Liver (tissue), 9 donors: ENCODE measurements around the gene STRN. TPM values are rescaled to one million over a fixed set of nuclear protein-coding genes. Genes with fewer than 3 reads are reported as not detected.

Experiments
- DNase-seq: peaks from one replicate; pipeline ENCODE4 v3.0.0-alpha.2; 2017; ENCODE audit warnings: low spot score
- H3K27ac ChIP-seq, 2 donors: one replicate each; pipeline ENCODE4 v1.7.0; 2013; ENCODE audit warnings: inconsistent platforms in 2 of 2, low read length in 2 of 2, control low read depth in 1 of 2, low read depth in 1 of 2, mild to moderate bottlenecking in 1 of 2
- H3K27me3 ChIP-seq, 4 donors: one replicate each; pipeline versions ENCODE4 v1.6.1 to v1.7.0; 2013; ENCODE audit warnings: low read length in 3 of 4, inconsistent platforms in 1 of 4, mild to moderate bottlenecking in 1 of 4, moderate library complexity in 1 of 4; ENCODE audit not compliant: control insufficient read depth in 4 of 4, insufficient read depth in 4 of 4
- H3K36me3 ChIP-seq, 4 donors: one replicate each; pipeline versions ENCODE4 v1.6.1 to v1.7.0; 2013; ENCODE audit warnings: low read length in 3 of 4, mild to moderate bottlenecking in 3 of 4, low read depth in 1 of 4, moderate library complexity in 1 of 4; ENCODE audit not compliant: control insufficient read depth in 4 of 4, insufficient read depth in 3 of 4
- H3K4me1 ChIP-seq, 4 donors: one replicate each; pipeline versions ENCODE4 v1.6.1 to v1.7.0; 2013; ENCODE audit warnings: low read length in 3 of 4, mild to moderate bottlenecking in 3 of 4, moderate library complexity in 1 of 4; ENCODE audit not compliant: control insufficient read depth in 4 of 4, insufficient read depth in 4 of 4
- H3K4me3 ChIP-seq, 3 donors: one replicate each; pipeline versions ENCODE4 v1.6.1 to v1.7.0; 2013; ENCODE audit warnings: low read length in 3 of 3, control low read depth in 1 of 3, low read depth in 1 of 3, mild to moderate bottlenecking in 1 of 3
- H3K9ac ChIP-seq, 2 donors: one replicate each; pipeline ENCODE4 v1.7.0; 2013; ENCODE audit warnings: low read length in 2 of 2, mild to moderate bottlenecking in 2 of 2, moderate library complexity in 2 of 2, control low read depth in 1 of 2, low read depth in 1 of 2
- H3K9me3 ChIP-seq, 4 donors: one replicate each; pipeline versions ENCODE4 v1.6.1 to v1.7.0; 2013; ENCODE audit warnings: low read length in 3 of 4; ENCODE audit not compliant: control insufficient read depth in 4 of 4
- ATF3 ChIP-seq: IDR thresholded peaks from 2 replicates; pipeline ENCODE4 v1.6.1; 2016; ENCODE audit warnings: antibody characterized with exemption
- EGR1 ChIP-seq, 2 donors: IDR thresholded peaks; 2 replicates each; pipeline ENCODE4 v1.6.1; 2016 to 2018; ENCODE audit warnings: antibody characterized with exemption in 2 of 2, low read depth in 2 of 2
- FOXA1 ChIP-seq: IDR thresholded peaks from 2 replicates; pipeline ENCODE4 v1.6.1; 2016; ENCODE audit warnings: antibody characterized with exemption
- FOXA2 ChIP-seq: IDR thresholded peaks from 2 replicates; pipeline ENCODE4 v1.6.1; 2016; ENCODE audit warnings: antibody characterized with exemption
- GABPA ChIP-seq, 2 donors: IDR thresholded peaks in 1 of 2; conservative IDR thresholded peaks in 1 of 2; 2 replicates each; pipeline ENCODE4 v1.6.1; 2016; ENCODE audit warnings: antibody characterized with exemption in 2 of 2, mild to moderate bottlenecking in 1 of 2, moderate library complexity in 1 of 2
- HNF4A ChIP-seq, 2 donors: conservative IDR thresholded peaks; 2 replicates each; pipeline ENCODE4 v1.6.1; 2016; ENCODE audit warnings: antibody characterized with exemption in 2 of 2, mild to moderate bottlenecking in 2 of 2
- HNF4G ChIP-seq: IDR thresholded peaks from 2 replicates; pipeline ENCODE4 v1.6.1; 2016; ENCODE audit warnings: antibody characterized with exemption
- JUND ChIP-seq, 2 donors: IDR thresholded peaks; 2 replicates each; pipeline ENCODE4 v1.6.1; 2016; ENCODE audit warnings: antibody characterized with exemption in 2 of 2
- NR2F2 ChIP-seq: IDR thresholded peaks from 2 replicates; pipeline ENCODE4 v1.6.1; 2016; ENCODE audit warnings: antibody characterized with exemption
- RAD21 ChIP-seq, 2 donors: IDR thresholded peaks; 2 replicates each; pipeline ENCODE4 v1.6.1; 2016; ENCODE audit warnings: antibody characterized with exemption in 2 of 2, mild to moderate bottlenecking in 2 of 2
- REST ChIP-seq: IDR thresholded peaks from 2 replicates; pipeline ENCODE4 v1.6.1; 2016; ENCODE audit warnings: antibody characterized with exemption, mild to moderate bottlenecking
- RXRA ChIP-seq, 2 donors: IDR thresholded peaks; 2 replicates each; pipeline ENCODE4 v1.6.1; 2017 to 2018; ENCODE audit warnings: antibody characterized with exemption in 2 of 2, mild to moderate bottlenecking in 1 of 2
- SP1 ChIP-seq: IDR thresholded peaks from 2 replicates; pipeline ENCODE4 v1.6.1; 2018; ENCODE audit warnings: antibody characterized with exemption, mild to moderate bottlenecking
- TAF1 ChIP-seq: conservative IDR thresholded peaks from 2 replicates; pipeline ENCODE4 v1.6.1; 2016; ENCODE audit warnings: antibody characterized with exemption, mild to moderate bottlenecking
- YY1 ChIP-seq: IDR thresholded peaks from 2 replicates; pipeline ENCODE4 v1.6.1; 2016; ENCODE audit warnings: antibody characterized with exemption, mild to moderate bottlenecking
- WGBS: extraction: QIAGEN DNeasy Blood & Tissue Kit; methylation state at CpG from one replicate; pipeline ENCODE4 v1.1.7; 2013; 5-methylcytosine and 5-hydroxymethylcytosine counted together
- polyA plus RNA-seq, 2 donors: library from polyadenylated mRNA; stranded (reverse) in 1 of 2; unstranded in 1 of 2; fragments of 200-250 nt in 1 of 2; fragments of >200 nt in 1 of 2; fragmentation: Nextera tagmentation in 1 of 2; extraction: Ambion mirVana in 1 of 2; gene quantifications; one replicate each; pipeline versions ENCODE4 v1.2.1 to v1.2.3, GENCODE V29; 2013 to 2015
- total RNA-seq, 2 donors: library from RNA; depleted of rRNA; stranded (reverse); fragments of >200 nt; gene quantifications; one replicate each; pipeline ENCODE4 v1.2.3, GENCODE V29; 2014
- TF ChIP-seq, protein P1 (sequence below): IDR thresholded peaks from 2 replicates; pipeline ENCODE4 v1.6.1; 2016; ENCODE audit warnings: antibody characterized with exemption
- TF ChIP-seq, protein P2 (sequence below): IDR thresholded peaks from 2 replicates; pipeline ENCODE4 v1.6.1; 2016; ENCODE audit warnings: antibody characterized with exemption
- TF ChIP-seq, protein P3 (sequence below): fragments of 150-350 bp; IDR thresholded peaks from 2 replicates; pipeline ENCODE4 v1.5.1; 2017; ENCODE audit warnings: improper control_type of control experiment, low read depth, low read length; ENCODE audit not compliant: missing input control
- donor health status: healthy.
- donor health status: healthy.
- donor health status: healthy.
- donor health status: healthy.
- donor health status: healthy.

STRN gene
- total and polyA plus RNA-seq, 4 donors = 2.5 to 11.9 (median 5.6) TPM

GRCh38 chr2:36855429-36855828 lies 110.9 kb downstream of the STRN start (continued):
- TF ChIP-seq REST = no peak
- TF ChIP-seq GABPA (IDR thresholded peaks at IDR 0.05 in 1 of 2, conservative IDR thresholded peaks at IDR 0.05 in 1 of 2) = no peak
- TF ChIP-seq ATF3 = no peak

GRCh38 chr2:36854241-36854640 lies 112.1 kb downstream of the STRN start:
- DNase-seq = no peak
- Histone ChIP-seq H3K27ac (no peak overlapping the region), H3K9me3 (no peaks in the 10 kb centered on the region), H3K27me3 (no peaks in the 10 kb centered on the region), H3K4me1 (peaks cover 0 to 14% (median 9%) of the 10 kb centered on the region in 4 donors), H3K4me3 (no peak overlapping the region), H3K9ac (no peak overlapping the region), H3K36me3 (peaks cover 0 to 14% (median 10%) of the 10 kb centered on the region in 4 donors)
- no peak for TF ChIP-seq NR2F2
- TF ChIP-seq TAF1 = no peak
- TF ChIP-seq REST = no peak
- TF ChIP-seq, protein P1, sequence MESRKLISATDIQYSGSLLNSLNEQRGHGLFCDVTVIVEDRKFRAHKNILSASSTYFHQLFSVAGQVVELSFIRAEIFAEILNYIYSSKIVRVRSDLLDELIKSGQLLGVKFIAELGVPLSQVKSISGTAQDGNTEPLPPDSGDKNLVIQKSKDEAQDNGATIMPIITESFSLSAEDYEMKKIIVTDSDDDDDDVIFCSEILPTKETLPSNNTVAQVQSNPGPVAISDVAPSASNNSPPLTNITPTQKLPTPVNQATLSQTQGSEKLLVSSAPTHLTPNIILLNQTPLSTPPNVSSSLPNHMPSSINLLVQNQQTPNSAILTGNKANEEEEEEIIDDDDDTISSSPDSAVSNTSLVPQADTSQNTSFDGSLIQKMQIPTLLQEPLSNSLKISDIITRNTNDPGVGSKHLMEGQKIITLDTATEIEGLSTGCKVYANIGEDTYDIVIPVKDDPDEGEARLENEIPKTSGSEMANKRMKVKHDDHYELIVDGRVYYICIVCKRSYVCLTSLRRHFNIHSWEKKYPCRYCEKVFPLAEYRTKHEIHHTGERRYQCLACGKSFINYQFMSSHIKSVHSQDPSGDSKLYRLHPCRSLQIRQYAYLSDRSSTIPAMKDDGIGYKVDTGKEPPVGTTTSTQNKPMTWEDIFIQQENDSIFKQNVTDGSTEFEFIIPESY = no peak
- TF ChIP-seq SP1 = no peak
- no peak for TF ChIP-seq RAD21 (IDR thresholded peaks at IDR 0.05)
- no peak for TF ChIP-seq FOXA2
- no peak for TF ChIP-seq FOXA1
- no peak for TF ChIP-seq ATF3
- no peak for TF ChIP-seq GABPA (IDR thresholded peaks at IDR 0.05 in 1 of 2, conservative IDR thresholded peaks at IDR 0.05 in 1 of 2)
- no peak for TF ChIP-seq EGR1 (IDR thresholded peaks at IDR 0.05; ENCODE audit: low read depth in 2 of 2)
- TF ChIP-seq RXRA (IDR thresholded peaks at IDR 0.05) = no peak
- no peak for TF ChIP-seq YY1
- no peak for TF ChIP-seq HNF4A (conservative IDR thresholded peaks at IDR 0.05)
- TF ChIP-seq, protein P2, sequence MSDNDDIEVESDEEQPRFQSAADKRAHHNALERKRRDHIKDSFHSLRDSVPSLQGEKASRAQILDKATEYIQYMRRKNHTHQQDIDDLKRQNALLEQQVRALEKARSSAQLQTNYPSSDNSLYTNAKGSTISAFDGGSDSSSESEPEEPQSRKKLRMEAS = no peak
- no peak for TF ChIP-seq JUND (IDR thresholded peaks at IDR 0.05)
- TF ChIP-seq, protein P3, sequence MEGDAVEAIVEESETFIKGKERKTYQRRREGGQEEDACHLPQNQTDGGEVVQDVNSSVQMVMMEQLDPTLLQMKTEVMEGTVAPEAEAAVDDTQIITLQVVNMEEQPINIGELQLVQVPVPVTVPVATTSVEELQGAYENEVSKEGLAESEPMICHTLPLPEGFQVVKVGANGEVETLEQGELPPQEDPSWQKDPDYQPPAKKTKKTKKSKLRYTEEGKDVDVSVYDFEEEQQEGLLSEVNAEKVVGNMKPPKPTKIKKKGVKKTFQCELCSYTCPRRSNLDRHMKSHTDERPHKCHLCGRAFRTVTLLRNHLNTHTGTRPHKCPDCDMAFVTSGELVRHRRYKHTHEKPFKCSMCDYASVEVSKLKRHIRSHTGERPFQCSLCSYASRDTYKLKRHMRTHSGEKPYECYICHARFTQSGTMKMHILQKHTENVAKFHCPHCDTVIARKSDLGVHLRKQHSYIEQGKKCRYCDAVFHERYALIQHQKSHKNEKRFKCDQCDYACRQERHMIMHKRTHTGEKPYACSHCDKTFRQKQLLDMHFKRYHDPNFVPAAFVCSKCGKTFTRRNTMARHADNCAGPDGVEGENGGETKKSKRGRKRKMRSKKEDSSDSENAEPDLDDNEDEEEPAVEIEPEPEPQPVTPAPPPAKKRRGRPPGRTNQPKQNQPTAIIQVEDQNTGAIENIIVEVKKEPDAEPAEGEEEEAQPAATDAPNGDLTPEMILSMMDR = no peak
- TF ChIP-seq HNF4G = no peak
- 87% methylated on average over 2 of the region's 2 CpGs for WGBS
